HT1080 (cell line): ENCODE data around the gene OGT. TPM values are rescaled to one million over a fixed set of nuclear protein-coding genes. Genes with fewer than 3 reads are reported as not detected.
A peak's percentile ranks its signal among the peaks of the same experiment; 100 is the strongest.
"Not testable (repeated sequence)": the region's sequence is repeated elsewhere in the genome, so short reads cannot be mapped to it uniquely, and the experiment has no call there.

Source experiments
- DNase-seq: peaks from one replicate; pipeline ENCODE4 v3.0.0-alpha.2; 2015; ENCODE audit warnings: low read depth
- polyA plus RNA-seq, 2 experiments: library from polyadenylated mRNA; depleted of rRNA; stranded (reverse); fragments of >200 nt; gene quantifications; 2 replicates each; pipeline ENCODE4 v1.2.3, GENCODE V29; 2015
- total RNA-seq: library from RNA; depleted of rRNA; stranded (reverse); fragments of >200 nt; shearing (Covaris generic); gene quantifications from 2 replicates; pipeline ENCODE4 v1.2.3, GENCODE V29; 2014; rRNA removed

Gene OGT
- total RNA-seq: 49.6 and 55.5 TPM in 2 replicates
- polyA plus RNA-seq (2015; cell fraction: cytosol; rRNA removed): 24.0 and 26.4 TPM in 2 replicates
- polyA plus RNA-seq (2015; cell fraction: nucleus; rRNA removed): 1,084 and 1,218 TPM in 2 replicates

GRCh38 chrX:71532753-71533425 lies at the start of gene OGT:
Gene OGT, plus strand, starts transcription at chrX:71533104. Its CDS starts 196 bp downstream, at chrX:71533300.
- peak; percentile 91 for DNase-seq

DNA sequence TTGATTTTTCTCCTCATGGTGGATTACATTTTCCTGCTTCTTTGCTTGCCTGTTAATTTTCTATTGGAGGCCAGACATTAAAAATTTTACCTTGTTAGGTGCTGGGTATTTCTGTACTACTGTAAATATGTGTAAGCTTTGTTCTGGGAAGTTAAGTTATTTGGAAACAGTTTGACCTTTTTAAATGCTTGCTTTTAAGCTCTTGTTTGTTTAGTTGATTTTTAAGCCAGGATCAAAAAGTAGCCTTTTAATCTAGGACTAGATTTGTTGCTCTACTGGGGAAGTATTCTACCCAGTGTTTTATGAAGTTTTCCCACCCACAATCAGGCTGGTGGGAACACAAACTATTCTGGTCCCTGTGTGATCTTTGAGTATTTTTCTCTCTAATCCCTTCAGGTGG lies 45.1 kb upstream of the OGT start:
- DNase-seq: no peak

GRCh38 chrX:71489540-71489939 lies 43.4 kb upstream of the OGT start:
- DNase-seq: no peak

GRCh38 chrX:71492231-71493065 lies 40.5 kb upstream of the OGT start:
- no peak for DNase-seq

DNA sequence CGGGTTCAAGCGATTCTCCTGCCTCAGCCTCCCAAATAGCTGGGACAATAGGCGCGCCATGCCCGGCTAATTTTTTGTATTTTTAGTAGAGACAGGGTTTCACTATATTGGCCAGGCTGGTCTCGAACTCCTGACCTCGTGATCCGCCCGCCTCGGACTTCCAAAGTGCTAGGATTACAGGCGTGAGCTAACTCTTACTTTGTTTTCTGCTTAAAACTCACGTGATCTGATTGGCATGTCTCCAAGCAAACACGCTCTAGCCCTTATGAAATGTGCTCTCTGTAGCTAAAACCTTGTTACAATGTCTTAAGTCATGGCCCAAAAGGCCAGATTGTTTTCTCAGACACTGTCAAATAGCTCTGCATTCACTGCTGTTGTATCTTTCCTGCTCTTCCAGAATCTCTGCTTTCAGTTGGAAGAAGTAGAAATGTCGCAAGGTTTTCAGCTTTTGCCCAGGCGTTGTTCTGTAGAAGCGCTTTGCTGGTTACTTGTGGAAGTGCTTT lies 39.7 kb upstream of the OGT start:
- no peak for DNase-seq

DNA sequence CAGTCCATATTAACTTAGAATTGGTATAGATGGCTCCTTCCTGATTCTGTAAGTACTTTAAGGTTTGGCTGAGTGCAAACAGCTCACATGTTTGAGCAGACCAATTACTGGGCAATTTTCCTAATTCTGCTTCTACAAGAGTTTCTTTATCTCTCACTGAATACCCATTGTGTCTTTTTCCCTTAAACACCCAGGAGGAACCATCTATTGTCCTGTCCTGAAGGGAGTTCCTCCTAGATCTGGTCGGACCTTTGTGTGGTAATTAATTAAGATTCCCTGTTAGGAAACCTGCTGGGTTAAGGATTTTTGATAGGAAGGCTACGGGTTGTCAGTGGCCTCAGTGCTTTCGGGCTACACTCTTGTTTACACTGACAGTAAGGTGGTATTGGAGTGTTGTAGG lies 36.9 kb upstream of the OGT start:
- not testable (repeated sequence) for DNase-seq

GRCh38 chrX:71496476-71496875 lies 36.4 kb upstream of the OGT start:
- no peak for DNase-seq

- not testable (repeated sequence) for DNase-seq
Observed at GRCh38 chrX:71502080-71502479, 30.8 kb upstream of the OGT start.

GRCh38 chrX:71504346-71504745 lies 28.6 kb upstream of the OGT start:
- no peak for DNase-seq

DNA sequence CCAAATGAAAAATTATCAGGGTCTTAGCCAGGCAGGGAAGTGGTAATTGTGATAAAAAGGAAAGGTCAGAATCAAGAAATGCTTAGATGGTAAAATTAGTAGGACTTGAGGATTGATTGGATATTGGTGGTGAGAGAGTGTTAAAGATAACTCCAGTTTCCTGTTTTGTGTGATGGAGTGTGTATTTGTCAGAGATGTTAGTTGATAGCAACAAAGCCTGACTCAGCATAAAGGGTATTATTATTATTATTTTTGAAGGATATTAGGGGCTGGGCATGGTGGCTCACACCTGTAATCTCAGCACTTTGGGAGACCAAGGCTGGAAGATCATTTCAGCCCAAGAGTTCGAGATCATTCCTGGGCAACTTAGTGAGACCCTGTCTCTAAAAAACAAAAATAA lies 23.6 kb upstream of the OGT start:
- DNase-seq: no peak

GRCh38 chrX:71510161-71510560 lies 22.7 kb upstream of the OGT start:
- no peak for DNase-seq

DNA sequence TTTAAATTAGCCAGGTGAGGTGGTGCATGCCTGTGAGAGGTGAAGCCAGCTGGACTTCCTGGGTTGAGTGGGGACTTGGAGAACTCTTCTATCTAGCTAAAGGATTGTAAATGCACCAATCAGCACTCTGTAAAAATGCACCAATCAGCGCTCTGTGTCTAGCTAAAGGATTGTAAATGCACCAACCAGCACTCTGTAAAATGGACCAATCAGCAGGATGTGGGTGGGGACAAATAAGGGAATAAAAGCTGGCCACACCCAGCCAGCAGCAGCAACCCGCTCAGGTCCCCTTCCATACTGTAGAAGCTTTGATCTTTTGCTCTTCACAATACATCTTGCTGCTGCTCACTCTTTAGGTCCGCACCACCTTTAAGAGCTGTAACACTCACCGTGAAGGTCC lies 19.2 kb upstream of the OGT start:
- not testable (repeated sequence) for DNase-seq

DNA sequence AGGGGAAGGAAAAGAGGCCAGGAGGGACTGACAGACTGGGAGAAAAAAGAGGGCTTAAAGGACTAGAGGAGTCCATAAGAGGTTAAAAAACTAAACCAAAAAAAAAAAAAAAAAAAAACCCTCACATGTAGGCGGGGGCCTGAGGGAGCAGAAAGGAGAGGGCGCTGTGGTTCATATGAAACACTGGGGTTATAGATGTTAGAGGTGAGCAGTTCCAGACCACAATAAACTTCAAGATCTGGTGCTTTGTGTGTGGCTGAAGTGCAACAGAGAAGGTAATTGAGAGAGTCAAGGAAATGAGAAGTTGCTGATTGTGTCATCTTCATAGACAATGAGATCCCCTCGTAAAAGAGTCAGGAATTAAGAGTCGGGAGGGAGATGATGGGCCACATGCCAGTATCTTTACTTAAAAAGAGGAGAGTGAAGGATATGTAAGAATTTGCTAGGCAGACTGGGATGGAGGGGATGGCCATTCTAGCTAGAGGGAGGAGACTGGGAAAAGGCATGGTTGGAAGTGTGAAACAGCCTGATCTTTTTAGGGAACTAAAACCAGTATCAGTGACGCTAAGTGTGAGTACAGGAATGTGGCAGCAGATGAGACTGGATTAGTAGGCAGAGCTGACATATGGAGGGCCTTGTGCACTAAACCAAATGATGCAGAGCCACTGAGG lies 18.4 kb upstream of the OGT start:
- no peak for DNase-seq

DNA sequence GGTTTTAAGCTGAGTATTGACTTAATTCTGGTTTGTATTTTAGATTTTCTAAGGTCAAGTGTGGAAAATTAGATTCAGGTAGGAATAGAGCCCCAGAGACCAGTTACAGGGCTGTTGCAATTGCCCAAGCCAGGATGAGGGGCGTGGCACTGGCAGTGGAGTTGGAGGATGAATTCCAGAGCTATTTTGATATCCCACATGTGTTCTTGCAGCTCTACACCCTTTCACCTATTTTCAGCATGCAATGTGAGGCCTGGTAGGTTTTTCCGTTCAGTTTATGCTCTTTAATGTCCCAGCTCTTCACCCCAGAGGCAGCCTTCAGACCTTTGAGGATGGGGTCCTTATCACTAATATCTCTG lies 17.9 kb upstream of the OGT start:
- DNase-seq: no peak

- DNase-seq: no peak
Observed at GRCh38 chrX:71525316-71525715, 7.6 kb upstream of the OGT start.

GRCh38 chrX:71532078-71532752 lies 689 bp upstream of the OGT start:
- DNase-seq: peak; percentile 47

DNA sequence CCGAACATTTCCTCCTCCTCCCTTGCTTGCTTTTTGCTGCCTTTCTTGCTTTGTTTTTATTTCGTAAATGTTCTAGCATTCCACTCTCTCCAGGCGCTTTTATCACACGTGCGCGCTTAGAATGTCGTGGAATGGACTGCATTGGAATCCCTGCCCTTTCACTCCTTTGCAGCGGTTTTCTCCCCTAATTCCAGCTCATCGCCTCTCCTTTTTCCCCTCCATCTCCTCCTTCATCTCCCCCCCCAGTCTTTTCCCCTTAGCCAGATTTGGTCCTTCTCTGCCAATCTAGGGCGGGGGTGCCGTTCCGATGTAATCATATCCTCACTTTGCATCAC lies 579 bp downstream of the OGT start:
- DNase-seq: no peak

DNA sequence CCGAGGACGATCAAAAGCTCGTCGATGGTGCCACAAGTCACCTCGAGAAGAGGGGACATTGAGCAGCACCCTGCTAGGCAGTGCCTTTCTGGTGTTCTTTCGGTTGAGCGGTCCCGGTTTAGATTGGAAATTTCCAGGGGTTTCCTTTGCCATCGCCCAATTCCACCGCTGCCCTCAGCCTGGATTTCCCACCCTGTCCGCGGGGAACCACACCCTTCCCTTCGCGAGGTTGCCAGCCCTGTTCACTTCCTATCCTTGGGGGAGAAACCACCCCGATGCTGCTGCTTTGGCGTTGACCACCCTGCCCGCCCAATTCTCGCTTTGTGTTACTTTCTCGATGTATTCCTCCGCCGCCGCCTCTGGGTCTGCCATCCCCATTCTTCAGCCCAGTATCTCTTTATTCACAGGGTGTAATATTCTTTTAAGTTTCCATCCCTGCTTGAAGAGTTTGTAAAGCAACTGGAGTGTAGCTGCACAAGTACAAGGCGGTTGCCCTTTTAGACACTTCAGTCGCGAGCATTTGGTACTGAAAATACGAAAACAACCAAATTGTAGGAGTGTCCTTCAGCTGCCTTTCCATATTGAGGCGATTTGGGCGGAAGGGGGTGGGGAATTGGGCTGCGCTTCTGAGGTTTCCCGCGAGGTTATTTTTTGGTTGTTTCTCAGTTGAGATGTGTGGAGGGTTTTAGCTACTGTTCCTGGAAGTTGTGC lies 1.1 kb downstream of the OGT start:
- peak; percentile 36 for DNase-seq

DNA sequence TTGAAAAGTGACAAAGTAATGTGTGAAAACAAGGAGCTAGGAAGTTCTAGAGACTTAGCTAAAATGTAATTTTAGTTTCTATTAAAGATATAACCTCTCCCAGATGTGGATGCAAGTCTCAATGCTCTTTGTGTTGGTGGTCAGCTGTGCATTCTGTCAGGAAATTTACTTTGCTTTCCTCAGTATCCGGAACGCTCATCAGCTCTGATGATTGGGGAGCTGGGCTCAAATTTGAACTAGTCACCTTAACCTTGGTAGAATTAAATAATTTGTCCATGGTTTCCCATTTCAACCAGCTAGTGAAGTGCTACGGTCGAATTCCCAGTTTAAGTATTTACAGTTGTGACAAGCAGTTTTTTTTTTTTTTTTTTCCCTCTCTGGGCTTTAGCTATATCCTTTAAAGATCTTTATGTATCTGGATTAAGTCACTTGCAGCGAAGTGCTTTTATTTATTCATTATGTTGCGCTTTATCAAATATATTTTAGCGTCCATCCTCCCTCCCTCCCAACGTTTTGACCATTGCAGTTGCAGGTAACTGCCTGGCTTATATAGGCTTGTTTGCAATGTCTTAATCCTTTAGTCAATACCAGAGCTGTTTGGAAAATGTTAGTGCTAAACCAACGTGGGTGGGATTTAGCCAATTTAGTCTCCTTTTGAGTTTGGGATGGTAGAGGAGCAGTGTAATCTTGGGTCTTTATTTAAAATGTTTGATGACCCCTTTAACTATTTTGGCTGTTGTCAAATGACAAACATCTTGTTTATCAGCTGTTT lies 2.1 kb downstream of the OGT start:
- DNase-seq: no peak

DNA sequence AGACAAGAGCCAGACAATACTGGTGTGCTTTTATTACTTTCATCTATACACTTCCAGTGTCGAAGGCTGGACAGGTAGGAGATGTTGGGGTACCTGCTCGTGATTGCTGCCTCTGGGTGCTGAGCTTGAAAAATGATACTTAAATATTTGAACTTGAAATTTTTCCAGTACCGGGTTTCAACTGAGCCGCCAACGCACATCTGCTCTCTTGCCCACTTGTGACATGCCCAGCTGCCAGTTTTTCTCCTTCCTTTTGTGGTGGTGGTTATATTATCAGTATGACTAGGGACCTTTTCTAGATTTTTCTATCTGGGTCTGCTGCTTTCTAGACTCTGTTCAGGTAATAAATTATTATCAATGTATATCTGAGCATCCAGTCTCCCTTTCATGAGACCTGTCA lies 3.4 kb downstream of the OGT start:
- no peak for DNase-seq
